GM19324 (cell line): ENCODE data around the gene ZNF718.
"Not testable (repeated sequence)": the region's sequence is repeated elsewhere in the genome, so short reads cannot be mapped to it uniquely, and the experiment has no call there.

ENCODE experiments used
- ATAC-seq: cut with Tn5 transposase; IDR thresholded peaks from one replicate; pipeline ENCODE4 v1.9.1; 2021; ENCODE audit warnings: mild to moderate bottlenecking, moderate library complexity; ENCODE audit not compliant: unreplicated experiment, low FRiP score

ZNF718 gene

DNA sequence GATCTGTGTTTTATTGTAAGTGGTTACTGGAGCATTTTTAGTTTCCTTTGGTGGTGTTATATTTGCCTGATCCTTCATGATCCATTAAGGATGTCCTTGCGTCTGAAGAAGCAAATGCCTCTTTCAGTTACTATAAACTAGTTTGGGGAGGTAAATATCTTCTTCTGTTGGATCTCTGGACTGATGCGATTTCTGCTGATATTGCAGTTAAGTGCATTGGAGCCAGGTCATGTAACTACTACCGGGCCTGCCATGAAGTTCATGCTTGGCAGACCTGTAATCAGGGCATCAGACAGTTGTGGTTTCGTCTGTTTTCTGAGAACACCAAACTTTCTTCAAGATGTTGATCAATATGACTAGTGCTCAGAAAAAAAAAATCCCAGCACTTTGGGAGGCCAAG, 22.9 kb downstream of the ZNF718 start:
- no peak for ATAC-seq

DNA sequence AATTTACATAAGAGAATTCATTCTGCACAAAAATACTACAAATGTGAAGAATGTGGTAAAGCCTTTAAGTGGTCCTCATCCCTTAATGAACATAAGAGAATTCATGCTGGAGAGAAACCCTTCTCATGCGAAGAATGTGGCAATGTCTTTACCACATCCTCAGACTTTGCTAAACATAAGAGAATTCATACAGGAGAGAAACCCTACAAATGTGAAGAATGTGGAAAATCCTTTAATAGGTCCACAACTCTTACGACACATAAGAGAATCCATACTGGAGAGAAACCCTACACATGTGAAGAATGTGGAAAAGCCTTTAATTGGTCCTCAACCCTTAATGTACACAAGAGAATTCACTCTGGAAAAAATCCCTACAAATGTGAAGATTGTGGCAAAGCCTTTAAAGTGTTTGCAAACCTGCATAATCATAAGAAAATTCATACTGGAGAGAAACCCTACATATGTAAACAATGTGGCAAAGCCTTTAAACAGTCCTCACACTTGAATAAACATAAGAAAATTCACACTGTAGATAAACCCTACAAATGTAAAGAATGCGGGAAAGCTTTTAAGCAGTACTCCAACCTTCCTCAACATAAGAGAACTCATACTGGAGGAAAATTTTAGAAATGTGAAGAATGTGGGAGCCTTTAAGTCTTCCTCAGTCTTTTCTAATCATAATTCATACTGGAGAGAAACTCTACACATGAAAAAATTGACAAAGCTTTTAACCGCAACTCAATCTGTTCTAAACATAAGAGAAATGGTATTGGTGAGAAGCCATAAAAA, 37.4 kb downstream of the ZNF718 start:
- ATAC-seq = no peak

DNA sequence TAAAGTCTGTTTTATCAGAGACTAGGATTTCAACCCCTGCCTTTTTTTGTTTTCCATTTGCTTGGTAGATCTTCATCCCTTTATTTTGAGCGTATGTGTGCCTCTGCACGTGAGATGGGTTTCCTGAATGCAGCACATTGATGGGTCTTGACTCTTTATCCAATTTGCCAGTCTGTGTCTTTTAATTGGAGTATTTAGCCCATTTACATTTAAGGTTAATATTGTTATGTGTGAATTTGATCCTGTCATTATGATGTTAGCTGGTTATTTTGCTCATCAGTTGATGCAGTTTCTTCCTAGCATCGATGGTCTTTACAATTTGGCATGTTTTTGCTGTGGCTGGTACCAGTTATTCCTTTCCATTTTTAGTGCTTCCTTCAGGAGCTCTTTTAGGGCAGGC, 45.3 kb downstream of the ZNF718 start:
- ATAC-seq = not testable (repeated sequence)

DNA sequence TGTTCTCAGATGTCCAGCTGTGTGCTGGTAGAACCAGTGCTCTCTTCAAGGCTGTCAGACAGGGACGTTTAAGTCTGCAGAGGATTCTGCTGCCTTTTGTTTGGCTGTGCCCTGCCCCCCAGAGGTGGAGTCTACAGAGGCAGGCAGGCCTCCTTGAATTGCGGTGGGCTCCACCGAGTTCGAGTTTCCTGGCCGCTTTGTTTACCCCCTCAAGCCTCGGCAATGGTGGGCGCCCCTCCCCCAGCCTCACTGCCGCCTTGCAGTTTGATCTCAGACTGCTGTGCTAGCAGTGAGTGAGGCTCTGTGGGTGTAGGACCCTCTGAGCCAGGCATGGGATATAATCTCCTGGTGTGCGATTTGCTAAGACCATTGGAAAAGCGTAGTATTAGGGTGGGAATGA, 47.0 kb downstream of the ZNF718 start:
- not testable (repeated sequence) for ATAC-seq

GRCh38 chr4:173666-174314, 49.5 kb downstream of the ZNF718 start:
- ATAC-seq = no peak

GRCh38 chr4:175986-176385, 51.7 kb downstream of the ZNF718 start:
- ATAC-seq = no peak

GRCh38 chr4:176995-177394, 52.7 kb downstream of the ZNF718 start:
- ATAC-seq = no peak

DNA sequence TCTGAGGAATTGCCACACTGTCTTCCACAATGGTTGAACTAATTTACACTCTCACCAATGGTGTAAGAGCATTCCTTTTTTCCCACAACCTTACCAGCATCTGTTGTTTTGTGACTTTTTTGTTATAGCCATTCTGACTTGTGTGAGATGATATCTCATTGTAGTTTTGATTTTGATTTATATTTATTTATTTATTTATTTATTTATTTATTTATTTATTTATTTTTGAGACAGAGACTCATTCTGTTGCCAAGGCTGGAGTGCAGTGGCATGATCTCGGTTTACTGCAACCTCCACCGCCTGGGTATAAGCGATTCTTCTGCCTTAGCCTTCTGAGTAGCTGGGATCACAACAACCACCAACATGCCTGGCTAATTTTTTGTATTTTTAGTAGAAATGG, 57.9 kb downstream of the ZNF718 start:
- ATAC-seq = not testable (repeated sequence)

- ATAC-seq = no peak
Observed at GRCh38 chr4:188091-188490, 63.8 kb downstream of the ZNF718 start.

DNA sequence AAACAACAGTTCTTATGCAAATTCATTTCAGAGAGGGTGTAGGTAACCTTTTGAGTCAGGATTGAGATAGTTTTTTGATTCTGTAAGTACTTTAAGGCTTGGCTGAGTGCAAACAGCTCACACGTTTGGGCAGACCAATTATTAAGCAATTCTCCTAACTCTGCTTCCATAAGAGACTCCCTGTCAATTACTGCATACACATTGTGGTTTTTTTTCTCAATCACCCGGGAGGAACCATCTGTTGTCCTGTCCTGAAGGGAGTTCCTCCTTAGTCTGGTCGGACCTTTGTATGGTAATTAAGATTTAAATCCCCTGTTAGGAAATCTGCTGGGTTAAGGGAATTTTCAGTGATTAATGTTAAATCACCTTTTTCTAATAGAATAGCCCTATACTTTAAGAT, 70.9 kb downstream of the ZNF718 start:
- not testable (repeated sequence) for ATAC-seq

DNA sequence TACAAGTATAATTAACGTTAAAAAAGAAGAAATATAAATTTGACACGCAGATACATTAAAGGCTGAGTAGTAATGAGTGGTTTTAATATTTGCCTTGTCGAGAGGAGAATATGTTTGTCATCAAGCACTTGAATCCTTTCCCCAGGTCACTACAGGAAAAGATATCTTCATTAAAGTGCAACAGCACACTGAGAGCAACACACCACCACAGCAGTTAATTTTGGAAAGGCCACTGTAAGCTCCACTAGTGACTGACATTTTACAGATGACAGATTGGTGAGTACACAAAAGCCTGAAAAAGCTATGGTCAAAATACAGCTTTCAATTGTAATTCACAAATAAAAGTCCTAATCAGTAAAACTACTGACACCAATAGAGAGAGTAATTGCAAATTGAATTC, 76.6 kb downstream of the ZNF718 start:
- ATAC-seq = no peak

- ATAC-seq = not testable (repeated sequence)
Observed at GRCh38 chr4:202822-203221, 78.5 kb downstream of the ZNF718 start.

DNA sequence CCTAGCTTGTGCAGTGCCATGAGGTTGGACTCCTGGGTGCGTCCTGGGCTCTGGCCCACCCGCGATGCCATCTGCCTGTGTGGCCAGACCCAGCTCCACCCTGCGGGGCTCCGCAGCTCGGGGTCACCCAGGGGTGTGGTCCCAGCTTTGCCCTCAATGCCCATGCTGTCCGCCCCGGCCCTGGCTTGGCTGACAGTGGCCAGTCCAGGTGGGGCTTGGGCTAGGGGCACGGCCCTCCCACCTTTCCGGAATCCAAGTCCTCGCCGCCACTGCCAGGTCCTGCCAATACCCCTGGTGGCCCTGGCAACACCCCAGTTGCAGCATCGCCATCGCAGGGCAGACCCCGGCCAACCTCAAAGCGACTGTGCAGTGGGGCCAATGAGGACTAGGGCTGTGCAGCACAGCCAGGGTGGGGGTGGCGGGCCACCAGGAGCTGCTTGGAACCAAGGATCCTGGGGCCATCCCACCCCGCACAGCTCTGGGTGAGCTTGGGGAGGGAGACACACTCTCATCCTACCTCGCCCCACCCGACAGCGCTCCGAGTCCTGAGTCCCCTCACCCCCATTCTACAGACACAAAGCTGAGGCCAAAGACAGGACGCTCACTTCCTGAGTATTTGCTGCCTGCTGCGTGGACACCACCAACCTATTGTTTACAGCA, 80.9 kb downstream of the ZNF718 start:
- ATAC-seq = no peak

GRCh38 chr4:206054-206453, 81.8 kb downstream of the ZNF718 start:
- no peak for ATAC-seq

DNA sequence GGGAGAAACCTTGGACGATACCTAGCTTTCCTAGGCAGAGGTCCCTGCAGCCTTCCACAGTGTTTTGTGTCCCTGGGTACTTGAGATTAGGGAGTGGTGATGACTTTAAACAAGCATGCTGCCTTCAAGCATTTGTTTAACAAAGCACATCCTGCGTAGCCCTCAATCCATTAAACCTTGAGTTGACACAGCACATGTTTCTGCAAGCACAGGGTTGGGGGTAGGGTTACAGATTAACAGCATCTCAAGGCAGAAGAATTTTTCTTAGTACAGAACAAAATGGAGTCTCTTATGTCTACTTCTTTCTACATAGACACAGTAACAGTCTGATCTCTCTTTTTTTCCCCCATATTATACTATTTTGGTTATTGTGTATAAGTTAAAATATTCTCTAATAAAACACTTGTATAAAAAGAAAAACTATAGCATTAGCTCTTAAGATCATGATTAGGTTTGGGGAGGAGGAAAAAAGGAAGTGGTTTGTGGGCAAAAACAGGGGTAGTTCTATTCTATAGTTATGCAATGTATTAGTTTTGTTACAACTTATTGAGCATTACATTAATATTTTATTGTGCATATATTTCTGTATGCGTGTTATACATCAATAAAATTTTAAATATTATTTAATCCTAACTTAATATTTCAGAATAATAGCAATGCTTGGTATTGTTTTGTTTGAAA, 84.3 kb downstream of the ZNF718 start:
- ATAC-seq = not testable (repeated sequence)

DNA sequence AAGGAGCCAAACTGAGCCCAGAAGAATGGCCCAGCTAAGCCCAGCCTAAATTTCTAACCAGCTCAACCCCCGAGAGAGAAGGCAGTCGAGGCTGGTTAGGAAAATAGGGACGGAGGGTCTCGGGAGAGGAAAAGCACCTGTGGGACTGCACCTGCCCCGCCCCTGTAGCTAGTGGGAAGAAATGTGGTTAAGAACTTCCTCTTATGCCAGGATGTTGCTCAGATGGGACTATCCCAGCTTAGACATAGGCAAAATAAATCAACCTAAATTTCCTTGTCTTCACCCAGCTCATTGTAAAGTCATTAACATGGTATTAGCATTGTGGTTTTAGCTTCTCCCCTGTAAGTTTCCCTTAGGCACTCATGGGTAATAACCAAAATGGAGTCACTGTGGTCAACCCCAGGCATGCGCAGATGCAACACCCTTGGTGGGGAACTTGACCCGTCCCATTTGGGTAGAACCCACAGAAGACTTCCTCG, 86.8 kb downstream of the ZNF718 start:
- no peak for ATAC-seq

DNA sequence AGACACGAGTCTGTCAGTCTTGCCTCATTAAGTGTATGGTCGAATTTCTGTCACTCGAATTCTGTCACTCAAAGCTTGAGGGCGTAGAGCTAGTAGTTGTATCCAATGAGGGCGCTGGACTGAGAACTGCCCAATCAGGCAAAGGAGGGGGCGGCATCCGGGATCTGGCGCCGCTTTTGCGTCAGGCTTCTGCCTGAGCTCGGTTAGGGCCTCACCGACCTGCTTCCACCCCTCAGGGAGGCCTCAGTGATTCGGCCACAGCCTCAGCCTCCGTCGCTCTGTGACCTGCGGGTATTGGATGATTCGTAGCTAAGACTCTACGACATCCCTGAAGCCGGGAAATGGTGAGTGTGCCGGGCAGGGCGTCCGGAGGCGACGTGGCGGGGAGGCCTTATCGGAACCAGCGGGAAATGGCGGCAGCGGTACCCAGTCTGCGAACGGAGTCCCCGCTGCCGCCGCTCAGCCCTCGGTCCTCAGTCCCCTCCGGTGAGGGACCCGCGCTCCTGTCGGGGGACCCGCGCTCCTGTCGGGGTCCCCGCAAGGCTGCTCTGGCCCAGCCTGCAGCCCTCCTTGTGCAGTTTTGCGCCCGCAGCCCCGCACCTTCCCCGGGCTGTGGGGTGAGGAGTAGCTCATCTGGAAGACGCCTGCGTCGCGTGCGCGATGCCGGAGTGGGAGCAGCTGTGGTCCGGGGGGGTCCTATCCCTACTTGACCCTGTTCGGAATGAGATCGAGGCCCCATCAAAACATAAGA, 88.3 kb downstream of the ZNF718 start:
- no peak for ATAC-seq

GRCh38 chr4:213189-213535, 88.9 kb downstream of the ZNF718 start:
- ATAC-seq = not testable (repeated sequence)
